Epithelial cell of esophagus (primary cell): Measurements from ENCODE around the gene ZNF471.

Experiments used
- DNase-seq: peaks from one replicate; pipeline ENCODE4 v3.0.0; 2010; ENCODE audit warnings: low read depth
- H3K4me3 ChIP-seq: 2 replicates; pipeline ENCODE4 v1.5.1; 2011; ENCODE audit warnings: mild to moderate bottlenecking, low read length, control low read depth
- TF ChIP-seq, protein P1 (sequence below): IDR thresholded peaks from 2 replicates; pipeline ENCODE4 v1.5.1; 2011; ENCODE audit warnings: low read depth, mild to moderate bottlenecking, low read length, control low read depth, inconsistent platforms; ENCODE audit not compliant: insufficient read depth; ENCODE audit errors: missing control alignments

ZNF471 gene

DNA sequence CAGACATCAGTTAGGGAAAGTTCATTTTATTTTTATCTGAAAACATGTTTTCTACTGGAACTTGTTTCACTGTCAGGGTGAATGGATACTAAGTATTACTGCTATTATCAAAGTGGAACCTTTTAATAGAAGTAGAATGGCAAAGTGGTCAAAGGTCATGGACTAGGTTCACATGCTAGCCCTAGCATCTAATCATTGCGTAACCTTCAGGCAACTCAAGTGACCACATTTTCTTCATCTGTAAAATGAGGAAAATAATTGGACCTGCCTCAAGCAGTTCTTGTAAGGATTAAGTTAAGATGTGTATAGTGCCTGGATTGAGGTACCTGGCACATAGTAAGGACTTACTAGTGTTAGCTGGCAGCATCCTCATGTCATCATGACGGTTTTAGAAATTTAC, 36.1 kb downstream of the ZNF471 start:
- H3K4me3 ChIP-seq, result no peak overlapping the region
- TF ChIP-seq, protein P1, sequence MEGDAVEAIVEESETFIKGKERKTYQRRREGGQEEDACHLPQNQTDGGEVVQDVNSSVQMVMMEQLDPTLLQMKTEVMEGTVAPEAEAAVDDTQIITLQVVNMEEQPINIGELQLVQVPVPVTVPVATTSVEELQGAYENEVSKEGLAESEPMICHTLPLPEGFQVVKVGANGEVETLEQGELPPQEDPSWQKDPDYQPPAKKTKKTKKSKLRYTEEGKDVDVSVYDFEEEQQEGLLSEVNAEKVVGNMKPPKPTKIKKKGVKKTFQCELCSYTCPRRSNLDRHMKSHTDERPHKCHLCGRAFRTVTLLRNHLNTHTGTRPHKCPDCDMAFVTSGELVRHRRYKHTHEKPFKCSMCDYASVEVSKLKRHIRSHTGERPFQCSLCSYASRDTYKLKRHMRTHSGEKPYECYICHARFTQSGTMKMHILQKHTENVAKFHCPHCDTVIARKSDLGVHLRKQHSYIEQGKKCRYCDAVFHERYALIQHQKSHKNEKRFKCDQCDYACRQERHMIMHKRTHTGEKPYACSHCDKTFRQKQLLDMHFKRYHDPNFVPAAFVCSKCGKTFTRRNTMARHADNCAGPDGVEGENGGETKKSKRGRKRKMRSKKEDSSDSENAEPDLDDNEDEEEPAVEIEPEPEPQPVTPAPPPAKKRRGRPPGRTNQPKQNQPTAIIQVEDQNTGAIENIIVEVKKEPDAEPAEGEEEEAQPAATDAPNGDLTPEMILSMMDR, result no peak
- DNase-seq, result no peak

DNA sequence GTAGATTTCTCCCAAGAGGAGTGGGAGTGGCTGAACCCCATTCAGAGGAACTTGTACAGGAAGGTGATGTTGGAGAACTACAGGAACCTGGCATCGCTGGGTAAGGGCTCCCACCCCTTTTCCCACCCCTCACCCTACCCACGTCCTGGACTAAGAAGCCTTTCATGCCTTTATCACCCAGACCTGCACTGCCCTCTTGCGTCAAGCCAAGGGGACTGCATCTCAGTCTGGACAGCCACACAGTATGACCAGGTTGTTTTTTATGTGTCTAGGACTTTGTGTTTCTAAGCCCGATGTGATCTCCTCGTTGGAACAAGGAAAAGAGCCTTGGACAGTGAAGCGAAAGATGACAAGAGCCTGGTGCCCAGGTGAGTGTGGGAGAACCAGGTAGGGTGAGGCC, 39.9 kb downstream of the ZNF471 start:
- DNase-seq, result no peak
- TF ChIP-seq, protein P1, result no peak
- H3K4me3 ChIP-seq, result no peak overlapping the region

DNA sequence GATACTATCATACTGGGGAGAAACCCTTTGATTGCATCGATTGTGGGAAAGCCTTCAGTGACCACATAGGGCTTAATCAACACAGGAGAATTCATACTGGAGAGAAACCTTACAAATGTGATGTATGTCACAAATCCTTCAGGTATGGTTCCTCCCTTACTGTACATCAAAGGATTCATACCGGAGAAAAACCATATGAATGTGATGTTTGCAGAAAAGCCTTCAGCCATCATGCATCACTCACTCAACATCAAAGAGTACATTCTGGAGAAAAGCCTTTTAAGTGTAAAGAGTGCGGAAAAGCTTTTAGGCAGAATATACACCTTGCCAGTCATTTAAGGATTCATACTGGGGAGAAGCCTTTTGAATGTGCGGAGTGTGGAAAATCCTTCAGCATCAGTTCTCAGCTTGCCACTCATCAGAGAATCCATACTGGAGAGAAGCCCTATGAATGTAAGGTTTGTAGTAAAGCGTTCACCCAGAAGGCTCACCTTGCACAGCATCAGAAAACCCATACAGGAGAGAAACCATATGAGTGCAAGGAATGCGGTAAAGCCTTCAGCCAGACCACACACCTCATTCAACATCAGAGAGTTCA, 46.7 kb downstream of the ZNF471 start:
- no peak overlapping the region for H3K4me3 ChIP-seq
- TF ChIP-seq, protein P1, result no peak
- no peak for DNase-seq

DNA sequence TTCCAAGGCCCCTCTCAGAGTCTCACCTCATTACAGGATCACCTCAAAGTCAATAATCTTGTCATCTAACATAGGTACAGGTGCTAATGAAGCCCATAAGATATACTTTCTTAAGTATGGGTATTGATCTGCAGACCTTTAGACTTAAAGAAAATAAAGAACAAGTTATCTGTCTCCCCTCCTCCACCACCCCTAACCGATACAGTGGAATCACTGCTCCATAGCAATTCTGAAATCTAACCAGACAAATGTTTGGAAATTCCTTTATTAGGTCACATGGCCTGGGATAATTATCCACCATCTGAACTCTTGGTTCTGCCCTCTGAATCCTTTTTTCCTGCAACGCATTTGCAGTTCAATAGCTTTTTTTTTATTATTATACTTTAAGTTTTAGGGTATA, 55.1 kb downstream of the ZNF471 start:
- TF ChIP-seq, protein P1, result no peak
- DNase-seq, result no peak
- H3K4me3 ChIP-seq, result no peak overlapping the region

DNA sequence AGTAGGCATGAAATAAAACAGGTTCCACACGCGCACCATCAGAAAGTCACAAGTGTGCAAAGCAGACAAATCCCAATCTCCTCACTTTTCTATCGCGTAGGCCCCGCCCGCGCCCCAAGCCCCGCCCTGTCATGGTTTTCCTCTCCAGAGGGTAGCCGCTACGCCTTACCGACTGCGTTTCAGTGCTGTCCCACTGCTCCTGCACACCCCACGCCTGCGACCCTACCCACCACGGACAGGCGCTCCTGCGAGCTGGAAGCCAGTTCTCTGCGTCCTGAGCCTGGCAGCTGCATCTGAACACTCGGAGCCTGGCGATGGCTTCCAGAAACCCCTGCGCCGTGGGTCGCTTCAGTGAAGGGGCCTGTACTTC, 59.2 kb downstream of the ZNF471 start:
- peak; percentile 46 for DNase-seq
- peak overlapping the region; percentile 99 for H3K4me3 ChIP-seq
- TF ChIP-seq, protein P1, result no peak

DNA sequence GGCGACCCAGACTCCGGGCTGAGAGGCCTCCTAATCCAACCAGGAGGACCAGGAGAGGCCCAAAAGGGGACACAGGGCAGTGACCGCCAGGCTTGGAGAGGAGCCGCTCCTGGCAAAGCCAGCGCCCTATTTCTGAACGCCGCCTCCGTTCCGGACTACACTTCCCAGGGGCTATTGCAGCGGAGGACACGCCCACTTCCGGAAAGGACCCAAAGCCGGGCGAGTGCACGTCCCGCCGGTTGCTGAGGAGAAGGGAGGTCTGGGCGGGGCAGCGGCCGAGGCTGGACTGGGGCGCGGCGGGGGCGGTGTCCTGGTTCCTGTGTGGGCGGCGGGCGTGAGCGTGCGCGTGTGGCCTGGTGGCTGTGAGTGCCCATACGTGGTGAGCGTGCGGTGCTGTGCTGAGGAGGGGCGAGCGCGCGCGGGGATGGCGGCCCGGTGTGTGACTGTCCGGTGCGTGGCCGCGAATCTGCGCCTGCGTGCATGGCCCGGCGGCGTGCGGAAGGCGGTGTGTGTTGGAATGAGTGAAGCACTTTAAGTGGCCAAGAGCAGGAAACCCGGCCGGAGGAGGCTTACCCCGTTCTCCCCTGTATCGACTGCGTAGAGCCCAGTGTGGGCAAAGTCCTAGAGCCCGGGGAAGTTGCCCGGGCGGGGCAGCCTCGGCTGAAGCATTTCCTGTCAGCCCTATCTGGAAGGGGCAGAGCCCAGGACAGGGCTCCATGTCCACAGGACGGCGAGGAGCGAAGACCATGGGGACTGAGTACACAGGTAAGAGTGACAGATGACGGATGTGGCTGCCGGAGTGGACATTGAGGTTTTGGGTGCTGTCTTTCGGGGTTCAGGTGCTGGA, 59.8 kb downstream of the ZNF471 start, which contains the start of gene ZNF470:
ZNF470 (plus strand) TSS at position 195 of the 847 bp plus-strand sequence. CDS start 2,844 bp downstream, outside the sequence.
- peak within 1 kb of the TSS; percentile 99 for H3K4me3 ChIP-seq
- peak; percentile 95 for DNase-seq
- TF ChIP-seq, protein P1, result no peak
